WTC11 (cell line): ENCODE data around the gene NCKIPSD. TPM values are rescaled to one million over a fixed set of nuclear protein-coding genes. Genes with fewer than 3 reads are reported as not detected.
"Not testable (repeated sequence)": the region's sequence is repeated elsewhere in the genome, so short reads cannot be mapped to it uniquely, and the experiment has no call there.

Experiments
- ATAC-seq: fragments of 200-7000 bp; cut with Tn5 transposase; 2 replicates; pipeline ENCODE4 v1.10.0; 2021; ENCODE audit warnings: mild to moderate bottlenecking, moderate library complexity
- CTCF ChIA-PET: fragments of 300-600 bp; sonication (Branson Sonifier 250); formaldehyde crosslinking; loops from one replicate; lab custom pipeline; 2021; ENCODE audit warnings: antibody characterized with exemption; lab: Charles Lee
- POLR2A ChIA-PET: fragments of 350-600 bp; sonication (Branson Sonifier 250); formaldehyde crosslinking; loops from one replicate; lab custom pipeline; 2021; ENCODE audit warnings: antibody characterized with exemption; lab: Charles Lee
- DNase-seq: peaks from one replicate; pipeline ENCODE4 v3.0.0; 2021; ENCODE audit warnings: low spot score
- H3K27ac Mint-ChIP-seq: 2 replicates; pipeline ENCODE4 v1.8.0; 2021; ENCODE audit warnings: mixed read lengths
- H3K27me3 Mint-ChIP-seq: 2 replicates; pipeline ENCODE4 v1.8.0; 2021; ENCODE audit warnings: low read depth, mild to moderate bottlenecking, moderate library complexity, mixed read lengths
- H3K36me3 Mint-ChIP-seq: 2 replicates; pipeline ENCODE4 v1.8.0; 2021; ENCODE audit warnings: mixed read lengths
- H3K4me1 Mint-ChIP-seq: 2 replicates; pipeline ENCODE4 v1.8.0; 2022; ENCODE audit warnings: mixed read lengths
- H3K4me3 Mint-ChIP-seq: 2 replicates; pipeline ENCODE4 v1.8.0; 2021; ENCODE audit warnings: mild to moderate bottlenecking, moderate library complexity, mixed read lengths
- H3K9me3 Mint-ChIP-seq: 2 replicates; pipeline ENCODE4 v1.8.0; 2021; ENCODE audit warnings: mixed read lengths
- FOXJ3 ChIP-seq: sonication (generic); formaldehyde crosslinking; IDR thresholded peaks from 2 replicates; pipeline ENCODE4 v1.9.0; 2021; ENCODE audit warnings: missing genetic modification reagents, mild to moderate bottlenecking, borderline replicate concordance
- GABPB1 ChIP-seq: sonication (generic); formaldehyde crosslinking; IDR thresholded peaks from 2 replicates; pipeline ENCODE4 v1.8.1; 2023; ENCODE audit warnings: mild to moderate bottlenecking, missing genetic modification reagents
- IRF2 ChIP-seq: sonication (generic); formaldehyde crosslinking; IDR thresholded peaks from 2 replicates; pipeline ENCODE4 v1.8.0; 2022; ENCODE audit warnings: low read depth, missing genetic modification reagents, borderline replicate concordance
- JAZF1 ChIP-seq: fragments of 250-450 bp; sonication (Bioruptor Pico); IDR thresholded peaks from 2 replicates; pipeline ENCODE4 v1.9.0; 2021; ENCODE audit warnings: moderate library complexity, mild to moderate bottlenecking, inconsistent platforms
- JUN ChIP-seq: sonication (generic); formaldehyde crosslinking; IDR thresholded peaks from 2 replicates; pipeline ENCODE4 v1.8.0; 2023; ENCODE audit warnings: mild to moderate bottlenecking, missing genetic modification reagents
- MXD4 ChIP-seq: fragments of 250-450 bp; sonication (Bioruptor Pico); IDR thresholded peaks from 2 replicates; pipeline ENCODE4 v1.8.0; 2021; ENCODE audit warnings: mild to moderate bottlenecking, moderate library complexity, borderline replicate concordance
- SMAD3 ChIP-seq: sonication (generic); formaldehyde crosslinking; IDR thresholded peaks from 2 replicates; pipeline ENCODE4 v1.8.0; 2022; ENCODE audit warnings: missing genetic modification reagents, mild to moderate bottlenecking, borderline replicate concordance
- SP1 ChIP-seq: sonication (generic); formaldehyde crosslinking; conservative IDR thresholded peaks from 2 replicates; pipeline ENCODE4 v1.8.1; 2022; ENCODE audit warnings: missing genetic modification reagents
- TCF7 ChIP-seq: sonication (generic); formaldehyde crosslinking; IDR thresholded peaks from 2 replicates; pipeline ENCODE4 v1.8.0; 2022; ENCODE audit warnings: mild to moderate bottlenecking, low read depth, missing genetic modification reagents, moderate library complexity
- TEAD4 ChIP-seq: sonication (generic); formaldehyde crosslinking; IDR thresholded peaks from 2 replicates; pipeline ENCODE4 v1.8.0; 2022; ENCODE audit warnings: mild to moderate bottlenecking, missing genetic modification reagents
- ZBTB21 ChIP-seq: sonication (generic); formaldehyde crosslinking; IDR thresholded peaks from 2 replicates; pipeline ENCODE4 v1.8.1; 2023; ENCODE audit warnings: mild to moderate bottlenecking, missing genetic modification reagents, borderline replicate concordance
- ZNF263 ChIP-seq: sonication (generic); formaldehyde crosslinking; IDR thresholded peaks from 2 replicates; pipeline ENCODE4 v1.8.1; 2022; ENCODE audit warnings: low read depth, mild to moderate bottlenecking, moderate library complexity, missing genetic modification reagents
- ZNF396 ChIP-seq: fragments of 250-450 bp; sonication (Bioruptor Pico); IDR thresholded peaks from 2 replicates; pipeline ENCODE4 v1.8.0; 2021; ENCODE audit warnings: mild to moderate bottlenecking, moderate library complexity, borderline replicate concordance
- ZNF671 ChIP-seq: fragments of 250-450 bp; sonication (Bioruptor Pico); IDR thresholded peaks from 2 replicates; pipeline ENCODE4 v1.8.0; 2021; ENCODE audit warnings: mild to moderate bottlenecking
- total RNA-seq: library from RNA; stranded (reverse); gene quantifications from 3 replicates; pipeline ENCODE4 v1.2.3, GENCODE V29; 2021
- TF ChIP-seq, protein P1 (sequence below): fragments of 250-450 bp; sonication (Bioruptor Pico); IDR thresholded peaks from 2 replicates; pipeline ENCODE4 v2.1.2; 2022; ENCODE audit warnings: mild to moderate bottlenecking, moderate library complexity
- TF ChIP-seq, protein P2 (sequence below): sonication (generic); formaldehyde crosslinking; IDR thresholded peaks from 2 replicates; pipeline ENCODE4 v1.8.1; 2022; ENCODE audit warnings: low read depth, mild to moderate bottlenecking, moderate library complexity, missing genetic modification reagents, borderline replicate concordance
- TF ChIP-seq, protein P3 (sequence below): sonication (generic); formaldehyde crosslinking; IDR thresholded peaks from 2 replicates; pipeline ENCODE4 v1.8.0; 2022; ENCODE audit warnings: mild to moderate bottlenecking, missing genetic modification reagents
- TF ChIP-seq, protein P4 (sequence below): fragments of 250-450 bp; sonication (Bioruptor Pico); IDR thresholded peaks from 2 replicates; pipeline ENCODE4 v1.9.0; 2021; ENCODE audit warnings: mild to moderate bottlenecking
- TF ChIP-seq, protein P5 (sequence below): fragments of 250-450 bp; sonication (Bioruptor Pico); IDR thresholded peaks from 2 replicates; pipeline ENCODE4 v1.8.0; 2021; ENCODE audit warnings: mild to moderate bottlenecking

The NCKIPSD gene
- total RNA-seq, 1 experiment from 2014 or later = 40.1 TPM

DNA sequence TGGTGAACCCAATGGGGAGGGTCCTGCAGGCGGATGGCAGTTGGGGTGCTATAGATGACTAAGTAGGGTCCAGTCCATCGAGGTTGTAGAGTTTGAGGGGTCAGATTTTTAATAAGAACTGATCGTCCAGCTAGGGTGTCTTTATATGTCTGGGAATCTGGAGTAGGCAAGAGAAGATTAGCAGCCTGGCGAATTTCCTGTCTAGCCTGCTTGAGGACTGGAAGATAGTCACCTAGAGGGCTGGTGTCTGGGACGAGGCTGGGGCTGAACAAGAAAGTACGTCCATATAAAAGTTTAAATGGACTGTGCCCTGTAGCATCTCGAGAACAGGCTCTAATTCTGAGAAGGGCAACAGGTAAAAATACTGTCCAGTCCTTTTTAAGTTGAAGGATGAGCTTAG is 38.0 kb upstream of the NCKIPSD start:
- CTCF ChIA-PET = no interaction called here
- H3K4me3 Mint-ChIP-seq = no peak overlapping the region
- no peak overlapping the region for H3K27ac Mint-ChIP-seq
- DNase-seq (no peak), ATAC-seq (no peak)
- POLR2A ChIA-PET = no interaction called here
- H3K4me1 Mint-ChIP-seq = no peaks in the 10 kb centered on the region
- peaks cover 24% of the 10 kb centered on the region for H3K27me3 Mint-ChIP-seq
- TF ChIP-seq ZNF263 (CRISPR knock-in tag) = no peak
- TF ChIP-seq, protein P1, sequence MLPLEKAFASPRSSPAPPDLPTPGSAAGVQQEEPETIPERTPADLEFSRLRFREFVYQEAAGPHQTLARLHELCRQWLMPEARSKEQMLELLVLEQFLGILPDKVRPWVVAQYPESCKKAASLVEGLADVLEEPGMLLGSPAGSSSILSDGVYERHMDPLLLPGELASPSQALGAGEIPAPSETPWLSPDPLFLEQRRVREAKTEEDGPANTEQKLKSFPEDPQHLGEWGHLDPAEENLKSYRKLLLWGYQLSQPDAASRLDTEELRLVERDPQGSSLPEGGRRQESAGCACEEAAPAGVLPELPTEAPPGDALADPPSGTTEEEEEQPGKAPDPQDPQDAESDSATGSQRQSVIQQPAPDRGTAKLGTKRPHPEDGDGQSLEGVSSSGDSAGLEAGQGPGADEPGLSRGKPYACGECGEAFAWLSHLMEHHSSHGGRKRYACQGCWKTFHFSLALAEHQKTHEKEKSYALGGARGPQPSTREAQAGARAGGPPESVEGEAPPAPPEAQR (CRISPR knock-in tag) = no peak
- TF ChIP-seq TCF7 (CRISPR knock-in tag) = no peak
- TF ChIP-seq, protein P2, sequence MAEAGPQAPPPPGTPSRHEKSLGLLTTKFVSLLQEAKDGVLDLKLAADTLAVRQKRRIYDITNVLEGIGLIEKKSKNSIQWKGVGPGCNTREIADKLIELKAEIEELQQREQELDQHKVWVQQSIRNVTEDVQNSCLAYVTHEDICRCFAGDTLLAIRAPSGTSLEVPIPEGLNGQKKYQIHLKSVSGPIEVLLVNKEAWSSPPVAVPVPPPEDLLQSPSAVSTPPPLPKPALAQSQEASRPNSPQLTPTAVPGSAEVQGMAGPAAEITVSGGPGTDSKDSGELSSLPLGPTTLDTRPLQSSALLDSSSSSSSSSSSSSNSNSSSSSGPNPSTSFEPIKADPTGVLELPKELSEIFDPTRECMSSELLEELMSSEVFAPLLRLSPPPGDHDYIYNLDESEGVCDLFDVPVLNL = no peak
- no peak for TF ChIP-seq JUN (CRISPR knock-in tag)
- TF ChIP-seq, protein P3, sequence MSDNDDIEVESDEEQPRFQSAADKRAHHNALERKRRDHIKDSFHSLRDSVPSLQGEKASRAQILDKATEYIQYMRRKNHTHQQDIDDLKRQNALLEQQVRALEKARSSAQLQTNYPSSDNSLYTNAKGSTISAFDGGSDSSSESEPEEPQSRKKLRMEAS = no peak
- no peak for TF ChIP-seq ZBTB21 (CRISPR knock-in tag)
- TF ChIP-seq IRF2 (CRISPR knock-in tag) = no peak
- TF ChIP-seq TEAD4 (CRISPR knock-in tag) = no peak
- TF ChIP-seq, protein P4, sequence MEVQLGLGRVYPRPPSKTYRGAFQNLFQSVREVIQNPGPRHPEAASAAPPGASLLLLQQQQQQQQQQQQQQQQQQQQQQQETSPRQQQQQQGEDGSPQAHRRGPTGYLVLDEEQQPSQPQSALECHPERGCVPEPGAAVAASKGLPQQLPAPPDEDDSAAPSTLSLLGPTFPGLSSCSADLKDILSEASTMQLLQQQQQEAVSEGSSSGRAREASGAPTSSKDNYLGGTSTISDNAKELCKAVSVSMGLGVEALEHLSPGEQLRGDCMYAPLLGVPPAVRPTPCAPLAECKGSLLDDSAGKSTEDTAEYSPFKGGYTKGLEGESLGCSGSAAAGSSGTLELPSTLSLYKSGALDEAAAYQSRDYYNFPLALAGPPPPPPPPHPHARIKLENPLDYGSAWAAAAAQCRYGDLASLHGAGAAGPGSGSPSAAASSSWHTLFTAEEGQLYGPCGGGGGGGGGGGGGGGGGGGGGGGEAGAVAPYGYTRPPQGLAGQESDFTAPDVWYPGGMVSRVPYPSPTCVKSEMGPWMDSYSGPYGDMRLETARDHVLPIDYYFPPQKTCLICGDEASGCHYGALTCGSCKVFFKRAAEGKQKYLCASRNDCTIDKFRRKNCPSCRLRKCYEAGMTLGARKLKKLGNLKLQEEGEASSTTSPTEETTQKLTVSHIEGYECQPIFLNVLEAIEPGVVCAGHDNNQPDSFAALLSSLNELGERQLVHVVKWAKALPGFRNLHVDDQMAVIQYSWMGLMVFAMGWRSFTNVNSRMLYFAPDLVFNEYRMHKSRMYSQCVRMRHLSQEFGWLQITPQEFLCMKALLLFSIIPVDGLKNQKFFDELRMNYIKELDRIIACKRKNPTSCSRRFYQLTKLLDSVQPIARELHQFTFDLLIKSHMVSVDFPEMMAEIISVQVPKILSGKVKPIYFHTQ (CRISPR knock-in tag) = no peak
- no peak for TF ChIP-seq MXD4 (CRISPR knock-in tag)
- peaks cover 4% of the 10 kb centered on the region for H3K9me3 Mint-ChIP-seq
- H3K36me3 Mint-ChIP-seq = no peaks in the 10 kb centered on the region

DNA sequence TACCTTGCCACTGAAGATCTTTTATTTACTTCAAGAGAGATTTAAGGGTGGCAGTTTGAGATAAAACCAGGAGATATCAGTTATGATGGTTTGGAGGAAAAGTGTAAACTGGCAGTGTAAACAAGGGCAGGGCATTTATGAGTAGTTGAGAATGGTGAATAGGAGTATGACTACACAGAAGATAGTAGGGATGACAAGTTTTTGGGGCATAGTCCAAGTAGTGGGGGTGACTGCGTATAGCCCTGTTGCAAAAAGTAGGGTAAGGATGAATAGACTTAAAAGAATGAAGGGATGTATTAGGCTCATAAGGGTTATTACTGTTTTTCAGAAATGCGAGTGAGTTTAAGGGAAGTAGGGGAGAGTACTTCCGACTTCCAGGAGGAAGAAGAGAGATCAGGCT is 37.6 kb upstream of the NCKIPSD start:
- ATAC-seq, DNase-seq, H3K36me3 Mint-ChIP-seq, H3K4me1 Mint-ChIP-seq, H3K27ac Mint-ChIP-seq, H3K4me3 Mint-ChIP-seq, POLR2A ChIA-PET, CTCF ChIA-PET, H3K9me3 Mint-ChIP-seq: not testable (repeated sequence)
- peaks cover 26% of the 10 kb centered on the region for H3K27me3 Mint-ChIP-seq

DNA sequence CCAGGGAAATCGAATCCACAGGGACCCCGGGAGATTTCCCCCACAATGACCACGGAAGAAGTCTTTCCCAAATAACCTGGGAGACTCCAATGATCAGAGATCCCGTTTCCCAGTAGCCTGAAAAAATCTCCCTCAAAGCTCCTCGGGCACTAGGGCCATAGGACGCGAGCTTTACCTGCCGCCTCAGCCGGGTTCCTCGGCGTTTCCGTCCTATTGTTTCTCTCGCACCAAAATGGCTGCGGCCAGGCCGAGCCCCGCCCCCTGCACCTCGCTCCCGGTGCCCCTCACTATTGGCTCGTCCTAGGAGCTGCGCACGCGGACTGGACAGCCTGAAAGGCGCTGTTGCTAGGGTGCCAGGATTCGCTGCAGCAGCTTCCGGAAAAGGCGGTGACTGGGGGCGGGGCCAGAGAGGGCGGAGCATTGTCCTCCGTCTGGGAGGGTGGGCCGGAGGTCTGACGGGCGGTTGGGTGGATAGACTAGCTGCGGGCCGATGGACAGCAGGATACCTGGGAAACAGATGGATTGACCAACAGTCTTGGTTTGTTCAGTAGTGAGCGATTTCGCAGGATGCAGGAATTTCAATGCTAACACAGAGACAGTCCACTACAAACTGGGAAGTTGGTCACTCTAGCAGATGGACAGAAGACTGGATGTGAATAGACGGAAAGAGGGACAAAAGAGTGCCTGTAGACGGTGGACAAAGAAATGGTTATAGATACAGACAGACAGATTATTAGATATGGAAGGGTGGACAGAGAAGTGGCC is 31.4 kb upstream of the NCKIPSD start, which contains the start of gene IP6K2:
Gene IP6K2, minus strand, starts transcription at position 240 of the 765 bp plus-strand sequence. CDS start 21,930 bp downstream, outside the sequence.
- peaks cover 30% of the 10 kb centered on the region for H3K4me1 Mint-ChIP-seq
- ChIA-PET CTCF (interaction anchor here (0.6 to 1.8 kb wide), 17 partner anchors 9 to 823 kb away, joined by 3 to 13 read pairs (median 4); partner anchors contain the start of genes ARIH2, NCKIPSD, NDUFAF3 and SLC26A6), POLR2A (interaction anchor here (0.6 to 1.7 kb wide), 16 partner anchors 13 to 304 kb away, joined by 3 to 25 read pairs (median 4); partner anchors contain the start of genes CELSR3, NCKIPSD, NDUFAF3 and SLC26A6)
- peak within 1 kb of the TSS; percentile 98 for H3K4me3 Mint-ChIP-seq
- peak within 1 kb of the TSS; percentile 99 for H3K27ac Mint-ChIP-seq
- H3K9me3 Mint-ChIP-seq = no peaks in the 10 kb centered on the region
- H3K27me3 Mint-ChIP-seq = peaks cover 14% of the 10 kb centered on the region
- ATAC-seq = peak; percentile 98
- H3K36me3 Mint-ChIP-seq = peaks cover 37% of the 10 kb centered on the region
- DNase-seq = peak; percentile 100
- TF ChIP-seq, protein P1 (CRISPR knock-in tag) = no peak
- TF ChIP-seq JAZF1 (CRISPR knock-in tag) (no peak), ZNF396 (no peak), SP1 (CRISPR knock-in tag) (peak; percentile 98), ZNF671 (no peak), SMAD3 (CRISPR knock-in tag) (0 out of 2 replicates have a peak, but pooled peaks have one; percentile 9), GABPB1 (CRISPR knock-in tag) (peak; percentile 51), FOXJ3 (CRISPR knock-in tag) (no peak), TEAD4 (CRISPR knock-in tag) (no peak)
- TF ChIP-seq, protein P5, sequence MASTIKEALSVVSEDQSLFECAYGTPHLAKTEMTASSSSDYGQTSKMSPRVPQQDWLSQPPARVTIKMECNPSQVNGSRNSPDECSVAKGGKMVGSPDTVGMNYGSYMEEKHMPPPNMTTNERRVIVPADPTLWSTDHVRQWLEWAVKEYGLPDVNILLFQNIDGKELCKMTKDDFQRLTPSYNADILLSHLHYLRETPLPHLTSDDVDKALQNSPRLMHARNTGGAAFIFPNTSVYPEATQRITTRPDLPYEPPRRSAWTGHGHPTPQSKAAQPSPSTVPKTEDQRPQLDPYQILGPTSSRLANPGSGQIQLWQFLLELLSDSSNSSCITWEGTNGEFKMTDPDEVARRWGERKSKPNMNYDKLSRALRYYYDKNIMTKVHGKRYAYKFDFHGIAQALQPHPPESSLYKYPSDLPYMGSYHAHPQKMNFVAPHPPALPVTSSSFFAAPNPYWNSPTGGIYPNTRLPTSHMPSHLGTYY = no peak
